ENCODE data around the gene TTC39C.

- TF ChIP-seq, protein P1, sequence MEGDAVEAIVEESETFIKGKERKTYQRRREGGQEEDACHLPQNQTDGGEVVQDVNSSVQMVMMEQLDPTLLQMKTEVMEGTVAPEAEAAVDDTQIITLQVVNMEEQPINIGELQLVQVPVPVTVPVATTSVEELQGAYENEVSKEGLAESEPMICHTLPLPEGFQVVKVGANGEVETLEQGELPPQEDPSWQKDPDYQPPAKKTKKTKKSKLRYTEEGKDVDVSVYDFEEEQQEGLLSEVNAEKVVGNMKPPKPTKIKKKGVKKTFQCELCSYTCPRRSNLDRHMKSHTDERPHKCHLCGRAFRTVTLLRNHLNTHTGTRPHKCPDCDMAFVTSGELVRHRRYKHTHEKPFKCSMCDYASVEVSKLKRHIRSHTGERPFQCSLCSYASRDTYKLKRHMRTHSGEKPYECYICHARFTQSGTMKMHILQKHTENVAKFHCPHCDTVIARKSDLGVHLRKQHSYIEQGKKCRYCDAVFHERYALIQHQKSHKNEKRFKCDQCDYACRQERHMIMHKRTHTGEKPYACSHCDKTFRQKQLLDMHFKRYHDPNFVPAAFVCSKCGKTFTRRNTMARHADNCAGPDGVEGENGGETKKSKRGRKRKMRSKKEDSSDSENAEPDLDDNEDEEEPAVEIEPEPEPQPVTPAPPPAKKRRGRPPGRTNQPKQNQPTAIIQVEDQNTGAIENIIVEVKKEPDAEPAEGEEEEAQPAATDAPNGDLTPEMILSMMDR (IDR thresholded peaks at IDR 0.05; ENCODE audit: extremely low read depth in 1 of 2, insufficient read depth in 1 of 2, low read depth in 1 of 2, low read length in 2 of 2): no peak
- no peak for TF ChIP-seq POLR2AphosphoS5 (IDR thresholded peaks at IDR 0.05; ENCODE audit: insufficient read depth, low read depth, low read length)
- no peak for TF ChIP-seq POLR2A (IDR thresholded peaks at IDR 0.05; ENCODE audit: low read depth, low read length)
- TF ChIP-seq MAX (IDR thresholded peaks at IDR 0.05; ENCODE audit: insufficient read depth, insufficient read length): no peak
Measured at GRCh38 chr18:24031318-24031717, 16.8 kb downstream of the TTC39C start.
